Kidney glomerular epithelial cell (primary cell): Measurements from ENCODE around the gene CCL16.
"Not testable (repeated sequence)": the region's sequence is repeated elsewhere in the genome, so short reads cannot be mapped to it uniquely, and the experiment has no call there.

Experiments used
- DNase-seq: peaks from one replicate; lab custom pipeline; 2025; lab: John Stamatoyannopoulos, UW

The CCL16 gene

GRCh38 chr17:35938492-35938891 is 42.8 kb downstream of the CCL16 start:
- not testable (repeated sequence) for DNase-seq

GRCh38 chr17:35936063-35936462 is 45.2 kb downstream of the CCL16 start:
- DNase-seq = no peak

- no peak for DNase-seq
Observed at GRCh38 chr17:35934760-35935159, 46.5 kb downstream of the CCL16 start.

- no peak for DNase-seq
Observed at GRCh38 chr17:35932586-35932985, 48.7 kb downstream of the CCL16 start.

GRCh38 chr17:35931794-35932425 is 49.4 kb downstream of the CCL16 start:
- DNase-seq = no peak

- peak; percentile 33 for DNase-seq
Observed at GRCh38 chr17:35930211-35931065, 50.9 kb downstream of the CCL16 start, which contains the start of gene RDM1. RDM1 (minus strand) TSS chr17:35930773; CDS start chr17:35930727, 46 bp downstream.

GRCh38 chr17:35927714-35928113 is 53.6 kb downstream of the CCL16 start:
- DNase-seq = no peak
